SH-SY5Y (cell line): ENCODE data around the gene LCP1.

Experiments
- GATA2 ChIP-seq: IDR thresholded peaks from 2 replicates; pipeline ENCODE4 v1.6.1; 2011; ENCODE audit warnings: mild to moderate bottlenecking, low read depth, low read length
- GATA3 ChIP-seq: IDR thresholded peaks from 2 replicates; pipeline ENCODE4 v1.6.1; 2011; ENCODE audit warnings: low read depth, mild to moderate bottlenecking, low read length, moderate library complexity

DNA sequence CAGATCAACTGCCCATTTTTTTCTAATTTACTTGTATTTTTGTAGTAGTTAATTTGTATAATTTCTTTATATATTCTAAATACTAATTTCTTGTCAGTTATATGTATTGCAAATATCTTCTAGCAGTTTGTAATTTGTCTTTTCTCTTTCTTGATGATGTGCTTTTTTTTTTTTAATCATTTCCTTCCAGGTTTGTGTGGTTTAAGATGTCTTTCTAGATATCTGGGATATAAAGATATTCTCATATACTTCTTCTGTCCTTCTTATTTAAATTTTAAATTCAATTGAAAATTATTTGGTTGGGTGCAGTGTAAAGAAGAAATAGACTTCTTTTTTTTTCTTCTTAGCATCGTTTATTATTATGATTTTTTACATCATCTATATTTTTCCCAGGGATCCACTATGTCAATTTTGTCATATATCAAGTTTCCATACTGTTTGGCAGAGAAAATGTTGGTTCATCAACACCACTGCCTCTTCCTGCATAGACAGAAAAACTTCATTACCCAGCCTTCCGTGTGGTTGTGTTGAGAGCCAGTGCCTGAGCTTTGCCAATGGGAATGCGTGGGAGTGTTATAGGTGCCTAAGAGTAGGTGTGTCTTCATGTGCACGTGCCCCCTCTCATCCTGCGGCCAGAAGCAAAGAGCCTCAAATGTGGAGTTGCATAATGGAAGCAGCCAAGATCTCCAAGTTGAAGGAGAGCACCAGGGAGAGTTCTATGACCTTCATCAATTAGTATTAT, 93.0 kb downstream of the LCP1 start:
- TF ChIP-seq GATA2 (no peak), GATA3 (no peak)
